Suprapubic skin (tissue), 4 donors: ENCODE data around the gene CDC6. TPM values are rescaled to one million over a fixed set of nuclear protein-coding genes. Genes with fewer than 3 reads are reported as not detected.
"Not testable (repeated sequence)": the region's sequence is repeated elsewhere in the genome, so short reads cannot be mapped to it uniquely, and the experiment has no call there.

Experiments
- DNase-seq, 2 donors: peaks; one replicate each; pipeline ENCODE4 v3.0.0-alpha.2; 2019; ENCODE audit warnings: low spot score in 2 of 2
- H3K27ac ChIP-seq: fragments of 200-600 bp; sonication (generic); one replicate; pipeline ENCODE4 v1.5.1; 2019
- H3K27me3 ChIP-seq: fragments of 200-600 bp; sonication (generic); one replicate; pipeline ENCODE4 v1.5.1; 2019
- H3K36me3 ChIP-seq: fragments of 200-600 bp; sonication (generic); one replicate; pipeline ENCODE4 v1.5.1; 2019
- H3K4me1 ChIP-seq: fragments of 200-600 bp; sonication (generic); one replicate; pipeline ENCODE4 v1.5.1; 2019
- H3K4me3 ChIP-seq: fragments of 200-600 bp; sonication (generic); one replicate; pipeline ENCODE4 v1.5.1; 2019; ENCODE audit warnings: mild to moderate bottlenecking
- H3K9me3 ChIP-seq: fragments of 200-600 bp; sonication (generic); one replicate; pipeline ENCODE4 v1.5.1; 2019
- EP300 ChIP-seq: sonication (generic); formaldehyde crosslinking; IDR thresholded peaks from one replicate; pipeline ENCODE4 v1.6.1; 2017; ENCODE audit warnings: antibody characterized with exemption
- POLR2A ChIP-seq, 2 donors: fragments of 450-650 bp; IDR thresholded peaks; one replicate each; pipeline ENCODE4 v1.6.1; 2017; ENCODE audit warnings: antibody characterized with exemption in 2 of 2, mild to moderate bottlenecking in 2 of 2, moderate library complexity in 2 of 2
- POLR2AphosphoS5 ChIP-seq, 3 donors: sonication (generic); formaldehyde crosslinking; IDR thresholded peaks; one replicate each; pipeline ENCODE4 v1.6.1; 2017; ENCODE audit warnings: antibody characterized with exemption in 3 of 3
- WGBS: methylation state at CpG from one replicate; pipeline ENCODE4 v1.1.5; 2018; 5-methylcytosine and 5-hydroxymethylcytosine counted together
- total RNA-seq, 4 donors: library from RNA; depleted of rRNA; stranded (reverse); fragments of >200 nt; gene quantifications; one replicate each; pipeline ENCODE4 v1.1.0, GENCODE V29; 2016
- TF ChIP-seq, protein P1 (sequence below), 2 donors: fragments of 200-600 bp in 1 of 2; fragments of 450-650 bp in 1 of 2; sonication (generic) in 1 of 2; IDR thresholded peaks; one replicate each; pipeline ENCODE4 v1.5.1; 2016 to 2019; ENCODE audit warnings: antibody characterized with exemption in 2 of 2, mild to moderate bottlenecking in 1 of 2, moderate library complexity in 1 of 2

CDC6 gene
- total RNA-seq, 4 donors from 2014 or later = 2.7 to 5.3 (median 3.3) TPM

DNA sequence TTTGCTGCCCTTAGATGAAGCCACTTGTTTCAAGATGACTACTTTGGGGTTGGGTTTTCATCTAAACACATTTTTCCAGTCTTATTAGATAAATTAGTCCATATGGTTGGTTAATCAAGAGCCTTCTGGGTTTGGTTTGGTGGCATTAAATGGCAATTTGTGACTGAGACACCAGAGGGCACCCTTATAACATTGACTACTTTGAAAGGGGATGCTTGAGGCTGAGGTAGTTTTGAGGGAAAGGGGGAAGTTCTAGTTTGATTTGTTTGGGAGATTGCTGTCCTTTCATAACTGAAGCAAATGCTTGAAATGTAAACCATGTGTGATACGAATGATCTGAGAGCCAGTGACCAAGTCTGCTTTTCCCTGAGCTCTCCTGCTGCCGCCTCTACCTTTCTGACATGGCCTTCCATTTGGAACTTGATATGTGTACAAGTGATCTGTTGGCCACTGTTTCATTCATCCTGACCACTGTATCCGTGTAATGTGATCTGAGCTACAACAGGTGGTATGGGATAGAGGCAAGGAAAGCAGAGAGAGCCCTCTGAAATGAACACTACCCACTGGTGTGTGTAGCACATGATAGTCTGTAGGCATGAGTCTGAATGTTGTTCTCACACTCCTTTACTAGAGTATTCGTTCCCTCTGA lies 15.5 kb downstream of the CDC6 start:
- H3K9me3 ChIP-seq = no peaks in the 10 kb centered on the region
- peaks cover 44% of the 10 kb centered on the region for H3K4me1 ChIP-seq
- H3K36me3 ChIP-seq = no peaks in the 10 kb centered on the region
- no peaks in the 10 kb centered on the region for H3K27me3 ChIP-seq
- H3K4me3 ChIP-seq = no peak overlapping the region
- TF ChIP-seq, protein P1, sequence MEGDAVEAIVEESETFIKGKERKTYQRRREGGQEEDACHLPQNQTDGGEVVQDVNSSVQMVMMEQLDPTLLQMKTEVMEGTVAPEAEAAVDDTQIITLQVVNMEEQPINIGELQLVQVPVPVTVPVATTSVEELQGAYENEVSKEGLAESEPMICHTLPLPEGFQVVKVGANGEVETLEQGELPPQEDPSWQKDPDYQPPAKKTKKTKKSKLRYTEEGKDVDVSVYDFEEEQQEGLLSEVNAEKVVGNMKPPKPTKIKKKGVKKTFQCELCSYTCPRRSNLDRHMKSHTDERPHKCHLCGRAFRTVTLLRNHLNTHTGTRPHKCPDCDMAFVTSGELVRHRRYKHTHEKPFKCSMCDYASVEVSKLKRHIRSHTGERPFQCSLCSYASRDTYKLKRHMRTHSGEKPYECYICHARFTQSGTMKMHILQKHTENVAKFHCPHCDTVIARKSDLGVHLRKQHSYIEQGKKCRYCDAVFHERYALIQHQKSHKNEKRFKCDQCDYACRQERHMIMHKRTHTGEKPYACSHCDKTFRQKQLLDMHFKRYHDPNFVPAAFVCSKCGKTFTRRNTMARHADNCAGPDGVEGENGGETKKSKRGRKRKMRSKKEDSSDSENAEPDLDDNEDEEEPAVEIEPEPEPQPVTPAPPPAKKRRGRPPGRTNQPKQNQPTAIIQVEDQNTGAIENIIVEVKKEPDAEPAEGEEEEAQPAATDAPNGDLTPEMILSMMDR (IDR thresholded peaks at IDR 0.05) = peak; percentile 62 to 84
- TF ChIP-seq EP300 = no peak
- DNase-seq = peak in 1 of 2 donors; percentile 44
- no peak overlapping the region for H3K27ac ChIP-seq
- WGBS = 36% methylated on average over 4 of the region's 4 CpGs

DNA sequence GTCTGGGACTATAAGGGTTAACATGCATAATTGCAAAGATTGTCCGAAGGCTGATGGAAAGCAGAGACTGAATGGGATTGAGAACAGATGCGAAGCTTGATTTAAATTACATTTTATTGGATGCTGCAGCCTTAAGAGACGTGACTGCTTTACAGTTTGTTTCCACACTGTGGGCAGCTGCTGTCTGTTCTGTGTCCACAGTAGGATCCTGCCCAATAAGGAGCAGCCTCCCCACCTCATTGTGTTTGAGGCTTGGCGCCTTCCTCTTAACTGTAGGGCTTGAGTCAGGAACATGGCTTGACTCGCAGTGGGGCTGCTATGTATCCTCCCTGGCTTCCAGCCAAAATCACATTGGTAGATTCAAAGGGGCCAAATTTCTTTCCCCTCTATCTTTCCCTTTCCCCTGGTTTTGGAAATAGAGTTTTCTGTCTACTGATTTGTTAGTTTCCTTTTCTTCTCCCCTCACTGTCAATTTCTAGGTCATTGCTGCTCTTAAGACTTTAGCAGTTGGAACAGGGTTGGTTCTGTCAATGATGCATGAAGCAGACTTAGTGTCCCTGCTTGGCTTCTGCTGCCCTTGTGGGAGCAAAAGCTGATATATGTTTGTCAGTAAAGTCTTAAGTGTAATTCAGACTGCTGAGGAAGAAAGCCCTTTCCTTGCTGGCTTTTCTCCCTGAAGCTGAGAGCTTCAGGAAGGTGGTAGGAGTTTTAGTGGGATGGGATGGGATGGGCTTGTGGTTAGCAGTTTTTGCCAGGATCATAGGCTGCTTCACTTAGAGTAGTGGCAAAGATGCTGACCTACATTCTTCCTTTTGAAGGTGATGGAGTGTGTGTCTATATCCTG lies 16.3 kb downstream of the CDC6 start:
- H3K27ac ChIP-seq = peak overlapping the region; percentile 35
- H3K4me3 ChIP-seq = no peak overlapping the region
- H3K36me3 ChIP-seq = no peaks in the 10 kb centered on the region
- TF ChIP-seq, protein P1 (IDR thresholded peaks at IDR 0.05) = no peak
- TF ChIP-seq EP300 (no peak), POLR2A (IDR thresholded peaks at IDR 0.05) (no peak), POLR2AphosphoS5 (IDR thresholded peaks at IDR 0.05) (no peak)
- no peaks in the 10 kb centered on the region for H3K27me3 ChIP-seq
- DNase-seq = peak; percentile 72 to 76
- H3K4me1 ChIP-seq = peaks cover 52% of the 10 kb centered on the region
- no peaks in the 10 kb centered on the region for H3K9me3 ChIP-seq
- WGBS = 37% methylated on average over 5 of the region's 5 CpGs

DNA sequence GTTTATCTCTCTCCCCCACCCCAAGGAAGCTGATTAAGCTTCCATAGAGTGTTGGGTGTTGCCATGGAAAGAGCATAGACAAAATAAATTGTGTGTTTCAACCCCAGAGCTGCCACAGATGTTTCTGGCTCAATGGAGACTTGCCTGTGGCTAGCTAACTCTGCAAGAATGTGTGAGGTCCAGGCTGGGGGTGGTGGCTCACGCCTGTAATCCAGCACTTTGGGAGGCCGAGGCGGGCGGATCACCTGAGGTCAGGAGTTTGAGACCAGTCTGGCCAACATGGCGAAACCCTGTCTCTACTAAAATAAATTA lies 16.8 kb downstream of the CDC6 start:
- peak overlapping the region; percentile 35 for H3K27ac ChIP-seq
- WGBS = 81% methylated on average over 5 of the region's 5 CpGs
- DNase-seq = peak in 1 of 2 donors; percentile 76

DNA sequence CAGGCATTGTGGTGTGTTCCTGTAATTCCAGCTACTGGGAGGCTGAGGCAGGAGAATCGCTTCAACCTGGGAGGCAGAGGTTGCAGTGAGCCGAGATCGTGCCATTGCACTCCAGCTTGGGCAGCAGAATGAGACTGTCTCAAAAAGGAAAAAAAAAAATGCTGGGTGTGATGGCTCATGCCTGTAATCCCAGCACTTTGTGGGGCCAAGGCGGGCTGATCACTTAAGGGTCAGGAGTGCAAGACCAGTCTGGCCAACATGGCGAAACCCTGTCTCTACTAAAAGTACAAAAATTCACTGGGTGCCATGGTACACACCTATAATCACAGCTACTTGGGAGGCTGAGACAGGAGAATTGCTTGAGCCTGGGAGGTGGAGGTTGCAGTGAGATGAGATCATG lies 17.2 kb downstream of the CDC6 start:
- H3K36me3 ChIP-seq, H3K9me3 ChIP-seq, H3K27me3 ChIP-seq, DNase-seq, H3K4me3 ChIP-seq: not testable (repeated sequence)
- WGBS = 88% methylated on average over 5 of the region's 5 CpGs
- Histone ChIP-seq H3K4me1 (peaks cover 61% of the 10 kb centered on the region), H3K27ac (peak overlapping the region; percentile 35)

More for the DNA sequence above, 16.8 kb downstream of the CDC6 start:
- peaks cover 57% of the 10 kb centered on the region for H3K4me1 ChIP-seq
- H3K9me3 ChIP-seq, H3K36me3 ChIP-seq, H3K4me3 ChIP-seq, H3K27me3 ChIP-seq: not testable (repeated sequence)

DNA sequence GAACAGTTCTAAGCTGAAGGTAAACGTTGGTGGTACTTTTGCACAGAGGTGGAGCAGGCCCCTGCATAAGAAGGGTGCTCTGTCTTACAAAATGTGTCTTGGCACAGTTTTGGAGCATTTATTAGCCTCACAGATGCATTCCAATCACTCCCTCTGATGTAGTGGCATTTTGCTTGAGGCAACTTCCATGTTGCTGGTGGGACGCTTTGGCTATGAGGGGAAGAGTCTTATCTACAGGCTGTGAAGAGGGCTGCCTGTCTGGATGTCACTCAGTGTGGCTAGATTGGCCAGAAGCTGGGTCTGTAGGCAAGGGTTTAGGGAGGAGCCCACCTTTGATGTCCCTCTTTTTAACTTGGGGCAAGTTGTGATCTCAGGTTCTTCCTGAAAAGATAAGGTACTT lies 18.7 kb downstream of the CDC6 start:
- peaks cover 76% of the 10 kb centered on the region for H3K4me1 ChIP-seq
- WGBS = 28% methylated on average over 2 of the region's 2 CpGs
- no peaks in the 10 kb centered on the region for H3K9me3 ChIP-seq
- peak overlapping the region; percentile 72 for H3K27ac ChIP-seq
- TF ChIP-seq POLR2A (IDR thresholded peaks at IDR 0.05) (no peak), POLR2AphosphoS5 (IDR thresholded peaks at IDR 0.05) (no peak), EP300 (no peak)
- TF ChIP-seq, protein P1 (IDR thresholded peaks at IDR 0.05) = no peak
- DNase-seq = no peak
- no peaks in the 10 kb centered on the region for H3K36me3 ChIP-seq
- no peak overlapping the region for H3K4me3 ChIP-seq
- H3K27me3 ChIP-seq = no peaks in the 10 kb centered on the region

DNA sequence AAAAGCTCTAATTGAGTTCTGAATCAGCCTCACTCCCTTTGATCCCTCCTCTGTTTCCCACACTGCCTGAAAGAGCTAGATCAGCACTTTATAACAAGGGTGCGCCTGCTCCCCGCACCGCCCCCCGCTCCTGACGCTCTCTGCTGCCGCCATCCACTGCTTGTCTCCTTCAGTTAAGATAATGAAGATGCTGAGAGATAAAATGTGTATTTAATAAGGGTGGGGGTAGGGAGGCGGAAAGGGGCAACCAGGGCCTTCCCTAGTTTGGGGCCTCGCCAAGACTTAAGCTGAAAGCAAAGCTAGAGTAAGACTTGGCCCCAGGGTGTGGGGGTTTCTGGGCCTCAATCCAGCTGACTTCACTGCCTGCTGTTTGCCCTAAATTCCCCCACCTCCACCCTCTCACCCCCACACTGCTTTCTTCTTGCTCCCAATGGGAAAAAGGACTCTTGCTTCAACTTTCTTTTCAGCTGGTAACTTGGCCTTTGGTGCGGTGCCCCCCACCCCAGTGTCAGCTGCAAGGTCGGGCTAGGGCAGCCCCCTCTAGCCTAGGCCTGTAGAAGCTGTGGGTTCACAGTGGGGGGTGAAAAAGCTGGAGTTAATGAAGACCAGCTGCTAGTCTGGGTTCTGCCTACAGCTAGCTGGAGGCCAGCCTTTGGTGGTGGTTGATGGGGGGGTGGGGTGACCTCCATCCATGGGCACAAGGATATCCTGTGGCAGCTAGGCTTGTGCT lies 19.5 kb downstream of the CDC6 start:
- 17% methylated on average over 10 of the region's 10 CpGs for WGBS
- H3K36me3 ChIP-seq = no peaks in the 10 kb centered on the region
- no peak for TF ChIP-seq POLR2A (IDR thresholded peaks at IDR 0.05)
- TF ChIP-seq POLR2AphosphoS5 (IDR thresholded peaks at IDR 0.05) = no peak
- TF ChIP-seq EP300 = no peak
- TF ChIP-seq, protein P1 (IDR thresholded peaks at IDR 0.05) = no peak

More for the DNA sequence above, 19.5 kb downstream of the CDC6 start:
- H3K27ac ChIP-seq = peak overlapping the region; percentile 72
- H3K9me3 ChIP-seq = no peaks in the 10 kb centered on the region
- H3K27me3 ChIP-seq = no peaks in the 10 kb centered on the region
- H3K4me1 ChIP-seq = peaks cover 84% of the 10 kb centered on the region
- H3K4me3 ChIP-seq = no peak overlapping the region
- DNase-seq = peak; percentile 71
